ENCODE results near the gene YIPF3.

Gene YIPF3

GRCh38 chr6:43532201-43532600 lies 15.5 kb upstream of the YIPF3 start:
- in situ Hi-C loops (cut with HindIII; ENCODE audit: low sequenced_read_pairs): no loop called here
- DNase-seq (ENCODE audit: low read depth, low spot score): no peak
- no peak overlapping the region for H3K4me3 ChIP-seq (ENCODE audit: low read depth, low read length)
- TF ChIP-seq, protein P1, sequence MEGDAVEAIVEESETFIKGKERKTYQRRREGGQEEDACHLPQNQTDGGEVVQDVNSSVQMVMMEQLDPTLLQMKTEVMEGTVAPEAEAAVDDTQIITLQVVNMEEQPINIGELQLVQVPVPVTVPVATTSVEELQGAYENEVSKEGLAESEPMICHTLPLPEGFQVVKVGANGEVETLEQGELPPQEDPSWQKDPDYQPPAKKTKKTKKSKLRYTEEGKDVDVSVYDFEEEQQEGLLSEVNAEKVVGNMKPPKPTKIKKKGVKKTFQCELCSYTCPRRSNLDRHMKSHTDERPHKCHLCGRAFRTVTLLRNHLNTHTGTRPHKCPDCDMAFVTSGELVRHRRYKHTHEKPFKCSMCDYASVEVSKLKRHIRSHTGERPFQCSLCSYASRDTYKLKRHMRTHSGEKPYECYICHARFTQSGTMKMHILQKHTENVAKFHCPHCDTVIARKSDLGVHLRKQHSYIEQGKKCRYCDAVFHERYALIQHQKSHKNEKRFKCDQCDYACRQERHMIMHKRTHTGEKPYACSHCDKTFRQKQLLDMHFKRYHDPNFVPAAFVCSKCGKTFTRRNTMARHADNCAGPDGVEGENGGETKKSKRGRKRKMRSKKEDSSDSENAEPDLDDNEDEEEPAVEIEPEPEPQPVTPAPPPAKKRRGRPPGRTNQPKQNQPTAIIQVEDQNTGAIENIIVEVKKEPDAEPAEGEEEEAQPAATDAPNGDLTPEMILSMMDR (IDR thresholded peaks at IDR 0.05; ENCODE audit: low read depth, low read length): no peak

- TF ChIP-seq, protein P1 (IDR thresholded peaks at IDR 0.05; ENCODE audit: low read depth, low read length): no peak
- in situ Hi-C loops (cut with HindIII; ENCODE audit: low sequenced_read_pairs): no loop called here
- DNase-seq (ENCODE audit: low read depth, low spot score): no peak
- no peak overlapping the region for H3K4me3 ChIP-seq (ENCODE audit: low read depth, low read length)
Measured at GRCh38 chr6:43524483-43524961, 7.8 kb upstream of the YIPF3 start.

DNA sequence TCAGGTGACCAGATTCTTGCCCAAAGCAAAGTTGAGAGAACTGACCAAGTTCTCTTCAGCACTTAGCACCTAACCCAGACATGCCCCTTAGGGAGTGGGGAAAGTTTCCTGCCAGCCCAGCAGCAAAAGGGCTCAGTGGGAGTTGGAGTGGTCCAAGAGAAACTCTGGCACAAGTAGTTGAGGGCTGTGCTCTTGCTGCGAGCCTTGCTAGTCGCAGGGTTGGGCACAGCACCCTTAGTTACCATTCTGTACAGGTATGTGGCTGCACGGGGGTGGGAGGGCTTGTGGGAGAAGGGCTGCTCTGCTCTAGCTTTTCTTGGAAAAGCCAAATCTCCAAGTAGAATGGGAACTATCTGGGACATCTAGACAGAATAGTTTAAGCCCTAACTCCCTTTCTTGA lies 6.6 kb upstream of the YIPF3 start:
- in situ Hi-C loops (cut with HindIII; ENCODE audit: low sequenced_read_pairs): no loop called here
- no peak overlapping the region for H3K4me3 ChIP-seq (ENCODE audit: low read depth, low read length)
- TF ChIP-seq, protein P1 (IDR thresholded peaks at IDR 0.05; ENCODE audit: low read depth, low read length): no peak
- DNase-seq (ENCODE audit: low read depth, low spot score): no peak

DNA sequence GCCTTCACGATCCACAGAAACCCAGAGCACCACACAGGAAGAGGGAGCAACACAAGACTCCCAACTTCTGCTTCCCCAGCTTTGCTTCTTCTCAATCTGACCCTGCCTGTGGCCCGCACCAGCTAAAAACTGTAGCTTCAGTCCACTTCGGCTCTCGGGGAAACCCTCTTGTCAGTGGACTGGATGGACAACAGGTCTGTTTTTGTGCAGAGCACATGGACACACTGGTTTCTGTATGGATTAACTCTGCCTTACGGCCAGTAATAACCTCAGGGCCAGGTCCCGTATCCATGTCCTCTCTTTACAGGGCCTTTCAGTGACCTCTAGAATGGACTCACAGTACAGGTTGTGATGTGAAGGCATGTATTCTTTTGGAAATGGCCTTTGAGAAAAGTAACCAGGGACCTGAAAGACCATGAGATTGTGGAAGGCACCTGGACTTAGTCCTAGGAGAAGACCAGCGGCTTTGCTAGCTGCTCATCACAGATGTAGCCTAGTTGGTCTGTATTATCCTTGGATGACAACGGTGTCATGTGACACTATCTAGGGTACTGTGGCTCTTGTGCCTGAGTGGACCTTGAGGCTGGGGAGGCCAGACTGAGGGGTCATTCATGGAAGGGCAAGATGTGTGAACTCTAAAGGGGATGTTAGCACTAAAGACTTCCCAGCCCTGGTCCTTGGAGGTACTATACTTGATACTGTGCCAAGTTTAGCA lies 6.0 kb upstream of the YIPF3 start:
- no peak overlapping the region for H3K4me3 ChIP-seq (ENCODE audit: low read depth, low read length)
- TF ChIP-seq, protein P1 (IDR thresholded peaks at IDR 0.05; ENCODE audit: low read depth, low read length): no peak
- in situ Hi-C loops (cut with HindIII; ENCODE audit: low sequenced_read_pairs): no loop called here
- DNase-seq (ENCODE audit: low read depth, low spot score): no peak

DNA sequence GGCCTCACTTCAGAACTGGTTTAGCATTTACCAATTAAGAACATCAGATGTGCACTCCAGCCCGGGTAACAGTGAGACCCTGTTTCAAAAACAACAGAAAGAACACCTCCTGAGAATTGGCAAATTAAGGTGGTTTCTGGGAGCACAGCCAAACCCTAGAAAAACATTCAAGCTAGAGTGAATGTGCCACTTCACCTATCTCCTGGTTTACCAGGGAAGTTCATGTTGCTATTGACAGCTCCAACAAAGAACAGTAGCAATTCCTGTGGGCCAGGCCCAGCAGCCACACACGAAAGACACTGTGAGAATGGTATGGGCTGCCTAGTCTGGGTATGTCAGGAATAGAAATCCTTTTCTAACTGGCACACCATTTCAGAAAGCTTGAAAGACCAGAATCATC lies 5.1 kb upstream of the YIPF3 start:
- in situ Hi-C loops (cut with HindIII; ENCODE audit: low sequenced_read_pairs): no loop called here
- TF ChIP-seq, protein P1 (IDR thresholded peaks at IDR 0.05; ENCODE audit: low read depth, low read length): no peak
- no peak overlapping the region for H3K4me3 ChIP-seq (ENCODE audit: low read depth, low read length)
- DNase-seq (ENCODE audit: low read depth, low spot score): no peak

- in situ Hi-C loops (cut with HindIII; ENCODE audit: low sequenced_read_pairs): no loop called here
- no peak for DNase-seq (ENCODE audit: low read depth, low spot score)
- H3K4me3 ChIP-seq (ENCODE audit: low read depth, low read length): no peak overlapping the region
- TF ChIP-seq, protein P1 (IDR thresholded peaks at IDR 0.05; ENCODE audit: low read depth, low read length): no peak
Measured at GRCh38 chr6:43520097-43520496, 3.4 kb upstream of the YIPF3 start.
